GM06990 (cell line): ENCODE results near the gene GBA2.

ENCODE experiments used
- DNase-seq: peaks from one replicate; pipeline ENCODE4 v3.0.0-alpha.2; 2011; ENCODE audit not compliant: insufficient read length; ENCODE audit errors: extremely low read depth
- H3K27me3 ChIP-seq: replicated peaks from 2 replicates; pipeline ENCODE4 v1.6.0; 2011; ENCODE audit warnings: low read length; ENCODE audit not compliant: control insufficient read depth, insufficient read depth
- H3K36me3 ChIP-seq: 2 replicates; pipeline ENCODE4 v1.5.1; 2011; ENCODE audit warnings: low read length; ENCODE audit not compliant: control insufficient read depth, insufficient read depth
- H3K4me3 ChIP-seq: replicated peaks from 2 replicates; pipeline ENCODE4 v1.5.1; 2011; ENCODE audit warnings: low read depth, mild to moderate bottlenecking, control low read depth, low read length
- TF ChIP-seq, protein P1 (sequence below): IDR thresholded peaks from 2 replicates; pipeline ENCODE4 v1.5.1; 2011; ENCODE audit warnings: low read length, control low read depth, mild to moderate bottlenecking, inconsistent platforms; ENCODE audit not compliant: insufficient read depth, poor library complexity, severe bottlenecking

The GBA2 gene

GRCh38 chr9:35783418-35783817 is 34.4 kb upstream of the GBA2 start:
- H3K36me3 ChIP-seq: peaks cover 3% of the 10 kb centered on the region; the same call in 1 of the 2 replicates
- no peak for DNase-seq
- H3K27me3 ChIP-seq: no peaks in the 10 kb centered on the region
- TF ChIP-seq, protein P1, sequence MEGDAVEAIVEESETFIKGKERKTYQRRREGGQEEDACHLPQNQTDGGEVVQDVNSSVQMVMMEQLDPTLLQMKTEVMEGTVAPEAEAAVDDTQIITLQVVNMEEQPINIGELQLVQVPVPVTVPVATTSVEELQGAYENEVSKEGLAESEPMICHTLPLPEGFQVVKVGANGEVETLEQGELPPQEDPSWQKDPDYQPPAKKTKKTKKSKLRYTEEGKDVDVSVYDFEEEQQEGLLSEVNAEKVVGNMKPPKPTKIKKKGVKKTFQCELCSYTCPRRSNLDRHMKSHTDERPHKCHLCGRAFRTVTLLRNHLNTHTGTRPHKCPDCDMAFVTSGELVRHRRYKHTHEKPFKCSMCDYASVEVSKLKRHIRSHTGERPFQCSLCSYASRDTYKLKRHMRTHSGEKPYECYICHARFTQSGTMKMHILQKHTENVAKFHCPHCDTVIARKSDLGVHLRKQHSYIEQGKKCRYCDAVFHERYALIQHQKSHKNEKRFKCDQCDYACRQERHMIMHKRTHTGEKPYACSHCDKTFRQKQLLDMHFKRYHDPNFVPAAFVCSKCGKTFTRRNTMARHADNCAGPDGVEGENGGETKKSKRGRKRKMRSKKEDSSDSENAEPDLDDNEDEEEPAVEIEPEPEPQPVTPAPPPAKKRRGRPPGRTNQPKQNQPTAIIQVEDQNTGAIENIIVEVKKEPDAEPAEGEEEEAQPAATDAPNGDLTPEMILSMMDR: no peak
- H3K4me3 ChIP-seq: no peak overlapping the region

DNA sequence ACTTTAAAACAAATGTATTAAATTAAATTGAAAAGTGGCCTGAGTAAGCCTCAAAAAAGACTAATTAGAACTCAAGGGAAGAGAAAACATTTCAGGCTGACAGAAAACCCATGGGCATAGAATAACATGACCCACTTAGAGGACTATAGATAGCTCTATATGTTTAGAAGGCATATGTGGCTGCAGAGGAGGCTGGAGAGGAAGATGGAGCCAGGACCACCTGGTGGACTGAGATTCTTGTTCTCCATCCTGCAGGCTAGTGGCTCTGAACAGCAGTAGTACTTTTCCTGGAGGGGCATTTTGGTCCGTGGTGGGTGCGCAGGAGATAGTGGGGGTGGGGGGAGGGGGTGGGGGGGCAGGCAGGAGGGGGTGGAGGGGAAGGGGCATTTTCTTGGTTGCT is 32.0 kb upstream of the GBA2 start:
- TF ChIP-seq, protein P1: no peak
- Histone ChIP-seq H3K4me3 (no peak overlapping the region), H3K27me3 (no peaks in the 10 kb centered on the region), H3K36me3 (peaks cover 3% of the 10 kb centered on the region; the same call in 1 of the 2 replicates)
- no peak for DNase-seq

GRCh38 chr9:35778496-35778895 is 29.5 kb upstream of the GBA2 start:
- no peaks in the 10 kb centered on the region for H3K36me3 ChIP-seq
- H3K27me3 ChIP-seq: no peaks in the 10 kb centered on the region
- H3K4me3 ChIP-seq: no peak overlapping the region
- DNase-seq: no peak
- TF ChIP-seq, protein P1: no peak

DNA sequence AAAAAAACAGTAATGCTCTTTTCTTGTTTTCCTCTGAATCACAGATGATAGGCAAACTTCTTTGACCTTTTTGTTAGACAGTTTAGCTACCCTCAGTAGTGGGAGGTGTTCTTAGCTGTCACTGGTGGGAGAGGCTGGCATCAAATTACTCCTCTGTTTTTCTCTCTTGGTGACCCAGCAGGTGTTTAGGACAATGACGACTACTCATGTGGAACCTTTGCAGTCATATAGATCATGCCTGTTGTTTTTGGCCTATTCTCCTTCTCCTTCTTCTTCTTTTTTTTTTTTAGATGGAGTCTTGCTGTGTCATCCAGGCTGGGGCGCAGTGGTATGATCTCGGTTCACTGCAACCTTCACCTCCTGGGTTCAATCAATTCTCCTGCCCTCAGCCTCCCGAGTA is 27.0 kb upstream of the GBA2 start:
- peak; percentile 32 for DNase-seq
- H3K4me3 ChIP-seq: no peak overlapping the region
- H3K27me3 ChIP-seq: no peaks in the 10 kb centered on the region
- no peaks in the 10 kb centered on the region for H3K36me3 ChIP-seq
- TF ChIP-seq, protein P1: no peak

- TF ChIP-seq, protein P1: no peak
- H3K36me3 ChIP-seq: no peaks in the 10 kb centered on the region
- no peak overlapping the region for H3K4me3 ChIP-seq
- H3K27me3 ChIP-seq: no peaks in the 10 kb centered on the region
- no peak for DNase-seq
Observed at GRCh38 chr9:35774907-35775635, 26.0 kb upstream of the GBA2 start.
